Kidney epithelial cell (primary cell): ENCODE measurements around the gene RERE. TPM values are rescaled to one million over a fixed set of nuclear protein-coding genes. Genes with fewer than 3 reads are reported as not detected.
"Not testable (repeated sequence)": the region's sequence is repeated elsewhere in the genome, so short reads cannot be mapped to it uniquely, and the experiment has no call there.

ENCODE experiments used
- DNase-seq: peaks from one replicate; pipeline ENCODE4 v3.0.0-alpha.2; 2010; ENCODE audit warnings: low read depth
- H3K27me3 ChIP-seq: 2 replicates; pipeline ENCODE4 v1.6.0; 2011; ENCODE audit warnings: low read length; ENCODE audit not compliant: control insufficient read depth, insufficient read depth
- H3K36me3 ChIP-seq: 2 replicates; pipeline ENCODE4 v1.5.1; 2011; ENCODE audit warnings: low read length; ENCODE audit not compliant: control insufficient read depth, insufficient read depth
- H3K4me3 ChIP-seq: 2 replicates; pipeline ENCODE4 v1.5.1; 2011; ENCODE audit warnings: low read depth, mild to moderate bottlenecking, control low read depth, low read length
- CTCF ChIP-seq: IDR thresholded peaks from 2 replicates; pipeline ENCODE4 v1.5.1; 2011; ENCODE audit warnings: mild to moderate bottlenecking, moderate library complexity, low read length, control low read depth, inconsistent platforms; ENCODE audit not compliant: insufficient read depth, poor library complexity, severe bottlenecking
- total RNA-seq: library from RNA; depleted of rRNA; stranded (reverse); fragments of >200 nt; gene quantifications from 2 replicates; pipeline ENCODE4 v1.2.3, GENCODE V29; 2015

The RERE gene
- total RNA-seq, 1 donor from 2014 or later: 47.5 TPM

- TF ChIP-seq CTCF: no peak
- Histone ChIP-seq H3K36me3 (no peaks in the 10 kb centered on the region), H3K4me3 (no peak overlapping the region), H3K27me3 (no peaks in the 10 kb centered on the region)
- no peak for DNase-seq
Measured at GRCh38 chr1:8628606-8629005, 188.8 kb downstream of the RERE start.

GRCh38 chr1:8627728-8628127 is 189.7 kb downstream of the RERE start:
- TF ChIP-seq CTCF: no peak
- no peaks in the 10 kb centered on the region for H3K36me3 ChIP-seq
- H3K4me3 ChIP-seq: no peak overlapping the region
- DNase-seq: no peak
- no peaks in the 10 kb centered on the region for H3K27me3 ChIP-seq

GRCh38 chr1:8625981-8626898 is 191.2 kb downstream of the RERE start:
- Histone ChIP-seq H3K36me3 (no peaks in the 10 kb centered on the region), H3K27me3 (no peaks in the 10 kb centered on the region), H3K4me3 (no peak overlapping the region)
- peak; percentile 80 for DNase-seq
- TF ChIP-seq CTCF: no peak

- no peak for TF ChIP-seq CTCF
- Histone ChIP-seq H3K36me3 (no peaks in the 10 kb centered on the region), H3K4me3 (no peak overlapping the region), H3K27me3 (no peaks in the 10 kb centered on the region)
- no peak for DNase-seq
Measured at GRCh38 chr1:8625491-8625890, 191.9 kb downstream of the RERE start.

- not testable (repeated sequence) for H3K36me3 ChIP-seq, DNase-seq, H3K27me3 ChIP-seq, H3K4me3 ChIP-seq
Measured at GRCh38 chr1:8623651-8624192, 193.7 kb downstream of the RERE start.

- H3K27me3 ChIP-seq, H3K4me3 ChIP-seq, H3K36me3 ChIP-seq, DNase-seq: not testable (repeated sequence)
Measured at GRCh38 chr1:8621785-8622348, 195.6 kb downstream of the RERE start.

- not testable (repeated sequence) for H3K27me3 ChIP-seq, H3K4me3 ChIP-seq, DNase-seq, H3K36me3 ChIP-seq
Measured at GRCh38 chr1:8621034-8621582, 196.3 kb downstream of the RERE start.

GRCh38 chr1:8619917-8620502 is 197.4 kb downstream of the RERE start:
- H3K27me3 ChIP-seq, H3K4me3 ChIP-seq, DNase-seq, H3K36me3 ChIP-seq: not testable (repeated sequence)

GRCh38 chr1:8619419-8619818 is 198.0 kb downstream of the RERE start:
- not testable (repeated sequence) for H3K4me3 ChIP-seq, H3K27me3 ChIP-seq, H3K36me3 ChIP-seq, DNase-seq
